ENCODE data around the gene SLC34A2. TPM values are rescaled to one million over a fixed set of nuclear protein-coding genes. Genes with fewer than 3 reads are reported as not detected.

Gene SLC34A2
- total and polyA plus RNA-seq, 2 experiments from 2014 or later: 0.73 to 0.80 TPM

DNA sequence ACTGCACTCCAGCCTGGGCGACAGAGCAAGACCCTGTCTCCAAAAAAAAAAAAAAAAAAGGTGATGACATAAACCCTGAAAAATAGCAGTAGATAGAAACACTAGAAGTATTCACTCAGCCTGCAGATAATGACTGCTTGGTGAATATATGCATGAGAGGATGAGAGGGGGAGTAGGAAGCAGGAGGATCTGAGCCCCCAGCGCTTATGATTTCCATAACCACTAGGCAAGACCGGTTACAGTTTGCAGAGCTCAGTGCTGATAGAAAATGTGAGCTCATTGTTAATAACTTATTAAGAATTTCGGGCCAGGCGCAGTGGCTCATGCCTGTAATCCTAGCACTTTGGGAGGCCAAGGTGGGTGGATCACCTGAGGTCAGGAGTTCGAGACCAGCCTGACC lies 40.8 kb upstream of the SLC34A2 start (continued):
- TF ChIP-seq, protein P1, sequence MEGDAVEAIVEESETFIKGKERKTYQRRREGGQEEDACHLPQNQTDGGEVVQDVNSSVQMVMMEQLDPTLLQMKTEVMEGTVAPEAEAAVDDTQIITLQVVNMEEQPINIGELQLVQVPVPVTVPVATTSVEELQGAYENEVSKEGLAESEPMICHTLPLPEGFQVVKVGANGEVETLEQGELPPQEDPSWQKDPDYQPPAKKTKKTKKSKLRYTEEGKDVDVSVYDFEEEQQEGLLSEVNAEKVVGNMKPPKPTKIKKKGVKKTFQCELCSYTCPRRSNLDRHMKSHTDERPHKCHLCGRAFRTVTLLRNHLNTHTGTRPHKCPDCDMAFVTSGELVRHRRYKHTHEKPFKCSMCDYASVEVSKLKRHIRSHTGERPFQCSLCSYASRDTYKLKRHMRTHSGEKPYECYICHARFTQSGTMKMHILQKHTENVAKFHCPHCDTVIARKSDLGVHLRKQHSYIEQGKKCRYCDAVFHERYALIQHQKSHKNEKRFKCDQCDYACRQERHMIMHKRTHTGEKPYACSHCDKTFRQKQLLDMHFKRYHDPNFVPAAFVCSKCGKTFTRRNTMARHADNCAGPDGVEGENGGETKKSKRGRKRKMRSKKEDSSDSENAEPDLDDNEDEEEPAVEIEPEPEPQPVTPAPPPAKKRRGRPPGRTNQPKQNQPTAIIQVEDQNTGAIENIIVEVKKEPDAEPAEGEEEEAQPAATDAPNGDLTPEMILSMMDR (conservative IDR thresholded peaks at IDR 0.05; ENCODE audit: low read depth in 2 of 2): no peak
- TF ChIP-seq ZNF331 (CRISPR knock-in tag; IDR thresholded peaks at IDR 0.05; ENCODE audit: low read depth): no peak
- TF ChIP-seq, protein P2, sequence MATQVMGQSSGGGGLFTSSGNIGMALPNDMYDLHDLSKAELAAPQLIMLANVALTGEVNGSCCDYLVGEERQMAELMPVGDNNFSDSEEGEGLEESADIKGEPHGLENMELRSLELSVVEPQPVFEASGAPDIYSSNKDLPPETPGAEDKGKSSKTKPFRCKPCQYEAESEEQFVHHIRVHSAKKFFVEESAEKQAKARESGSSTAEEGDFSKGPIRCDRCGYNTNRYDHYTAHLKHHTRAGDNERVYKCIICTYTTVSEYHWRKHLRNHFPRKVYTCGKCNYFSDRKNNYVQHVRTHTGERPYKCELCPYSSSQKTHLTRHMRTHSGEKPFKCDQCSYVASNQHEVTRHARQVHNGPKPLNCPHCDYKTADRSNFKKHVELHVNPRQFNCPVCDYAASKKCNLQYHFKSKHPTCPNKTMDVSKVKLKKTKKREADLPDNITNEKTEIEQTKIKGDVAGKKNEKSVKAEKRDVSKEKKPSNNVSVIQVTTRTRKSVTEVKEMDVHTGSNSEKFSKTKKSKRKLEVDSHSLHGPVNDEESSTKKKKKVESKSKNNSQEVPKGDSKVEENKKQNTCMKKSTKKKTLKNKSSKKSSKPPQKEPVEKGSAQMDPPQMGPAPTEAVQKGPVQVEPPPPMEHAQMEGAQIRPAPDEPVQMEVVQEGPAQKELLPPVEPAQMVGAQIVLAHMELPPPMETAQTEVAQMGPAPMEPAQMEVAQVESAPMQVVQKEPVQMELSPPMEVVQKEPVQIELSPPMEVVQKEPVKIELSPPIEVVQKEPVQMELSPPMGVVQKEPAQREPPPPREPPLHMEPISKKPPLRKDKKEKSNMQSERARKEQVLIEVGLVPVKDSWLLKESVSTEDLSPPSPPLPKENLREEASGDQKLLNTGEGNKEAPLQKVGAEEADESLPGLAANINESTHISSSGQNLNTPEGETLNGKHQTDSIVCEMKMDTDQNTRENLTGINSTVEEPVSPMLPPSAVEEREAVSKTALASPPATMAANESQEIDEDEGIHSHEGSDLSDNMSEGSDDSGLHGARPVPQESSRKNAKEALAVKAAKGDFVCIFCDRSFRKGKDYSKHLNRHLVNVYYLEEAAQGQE (IDR thresholded peaks at IDR 0.05; ENCODE audit: unreplicated experiment): no peak

GRCh38 chr4:25621027-25621930 lies 34.4 kb upstream of the SLC34A2 start:
- Histone ChIP-seq H3K79me2 (replicated peaks; ENCODE audit: insufficient read depth) (no peaks in the 10 kb centered on the region), H3K4me2 (no peak overlapping the region), H3K36me3 (ENCODE audit: insufficient read depth) (no peaks in the 10 kb centered on the region), H4K20me1 (replicated peaks; ENCODE audit: insufficient read depth) (no peaks in the 10 kb centered on the region), H3K27ac (ENCODE audit: low read depth) (no peak overlapping the region), H3K4me1 (ENCODE audit: insufficient read depth) (no peaks in the 10 kb centered on the region), H3K27me3 (ENCODE audit: insufficient read depth) (no peaks in the 10 kb centered on the region), H3F3A (replicated peaks; ENCODE audit: low read depth) (no peaks in the 10 kb centered on the region), H3K9me2 (ENCODE audit: insufficient read depth) (no peaks in the 10 kb centered on the region), H3K4me3 (no peak overlapping the region), H2AFZ (no peak overlapping the region)
- H3K9me3 Mint-ChIP-seq: no peaks in the 10 kb centered on the region
- H3K27ac Mint-ChIP-seq: no peak overlapping the region
- ATAC-seq: no peak
- no peaks in the 10 kb centered on the region for H3K4me1 Mint-ChIP-seq
- H3K27me3 Mint-ChIP-seq (ENCODE audit: insufficient read depth, low read depth, poor library complexity): peaks cover 9% of the 10 kb centered on the region
- no peak for DNase-seq (ENCODE audit: low spot score)
- no peaks in the 10 kb centered on the region for H3K36me3 Mint-ChIP-seq (ENCODE audit: low read depth)
- no peak overlapping the region for H3K4me3 Mint-ChIP-seq
- no peak for TF ChIP-seq JUNB (IDR thresholded peaks at IDR 0.05; ENCODE audit: unreplicated experiment)
- no peak for TF ChIP-seq CREB1 (CRISPR knock-in tag; IDR thresholded peaks at IDR 0.05; ENCODE audit: low read depth)
- no peak for TF ChIP-seq POLR2AphosphoS5 (IDR thresholded peaks at IDR 0.05; ENCODE audit: low read depth)
- no peak for TF ChIP-seq STAT1 (IDR thresholded peaks at IDR 0.05; ENCODE audit: unreplicated experiment)
- no peak for TF ChIP-seq ZNF331 (CRISPR knock-in tag; IDR thresholded peaks at IDR 0.05; ENCODE audit: low read depth)
- TF ChIP-seq, protein P1 (conservative IDR thresholded peaks at IDR 0.05; ENCODE audit: low read depth in 2 of 2): no peak
- TF ChIP-seq, protein P2 (IDR thresholded peaks at IDR 0.05; ENCODE audit: unreplicated experiment): no peak

Data from GM23338 (cell line).